Measurements from ENCODE around the gene SLC9A8.

SLC9A8 gene

DNA sequence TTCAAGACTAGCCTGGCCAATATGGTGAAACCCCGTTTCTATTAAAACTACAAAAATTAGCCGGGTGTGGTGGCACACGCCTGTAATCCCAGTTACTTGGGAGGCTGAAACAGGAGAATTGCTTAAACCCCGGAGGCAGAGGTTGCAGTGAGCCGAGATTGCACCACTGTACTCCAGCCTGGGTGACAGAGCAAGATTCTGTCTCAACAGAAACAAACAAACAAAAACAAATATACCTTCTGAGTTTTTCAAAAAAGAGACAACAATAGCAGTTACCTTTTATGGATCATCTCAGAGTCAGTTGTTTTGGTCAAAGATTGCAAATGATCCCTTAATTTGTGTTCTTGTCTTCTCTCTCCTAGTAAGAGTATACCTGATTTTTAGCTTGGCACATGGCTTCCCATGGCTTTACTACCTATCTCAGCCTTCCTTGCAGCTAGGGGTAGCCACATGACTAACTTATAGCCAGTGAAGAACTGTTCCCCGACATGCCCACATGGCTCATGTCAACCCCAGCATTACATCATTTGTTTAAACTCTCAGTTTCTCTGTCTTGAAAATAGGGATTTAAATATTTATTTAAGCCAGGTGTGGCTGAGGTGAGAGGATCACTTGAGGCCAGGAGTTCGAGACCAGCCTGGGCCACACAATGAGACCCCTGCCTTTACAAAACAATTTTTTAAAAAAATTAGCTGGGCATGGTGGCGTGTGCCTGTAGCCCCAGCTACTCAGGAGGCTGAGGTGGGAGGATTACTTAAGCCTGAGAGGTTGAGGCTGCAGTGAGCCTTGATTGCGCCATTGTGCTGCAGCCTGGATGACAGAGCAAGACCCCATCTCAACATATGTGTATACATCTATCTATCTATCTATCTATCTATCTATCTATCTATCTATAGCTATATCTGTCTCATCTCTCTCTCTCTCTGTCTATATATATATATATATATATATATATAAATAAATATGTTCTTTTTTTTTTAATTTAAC lies 25.0 kb upstream of the SLC9A8 start:
- no peak for DNase-seq

DNA sequence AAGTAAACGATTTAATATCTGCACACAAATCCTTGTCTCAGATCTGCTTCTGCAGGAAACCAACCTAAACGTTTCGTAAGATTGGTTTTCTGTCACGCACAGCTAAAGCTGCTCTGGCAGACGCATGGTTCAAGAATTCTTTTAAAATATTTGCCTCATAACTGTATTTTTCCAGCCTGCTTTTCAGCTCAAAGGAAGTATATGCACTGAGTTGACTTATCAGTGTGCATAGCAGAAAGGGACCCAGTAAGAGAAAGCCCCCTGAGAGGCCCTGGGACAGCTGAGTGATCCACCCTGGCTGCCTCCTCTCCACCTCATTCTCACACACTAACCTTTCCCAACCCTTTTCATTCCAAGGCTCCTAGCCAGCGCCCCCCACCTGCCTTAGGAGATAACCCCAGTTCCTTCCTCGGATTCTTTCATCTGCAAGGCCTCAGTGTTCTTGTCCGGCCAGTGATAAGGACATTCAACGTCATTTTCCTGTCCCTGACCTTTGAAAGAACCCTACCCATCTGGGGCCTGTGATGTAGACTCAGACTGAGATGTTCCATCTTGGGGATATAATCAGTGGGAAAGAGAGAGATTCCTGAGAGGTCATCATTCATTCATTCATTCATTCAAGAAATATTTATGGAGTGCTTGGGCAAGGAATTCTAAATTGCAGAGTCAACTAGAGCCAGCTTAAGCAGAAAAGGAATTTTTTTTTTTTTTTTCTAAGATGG lies 22.4 kb upstream of the SLC9A8 start:
- no peak for DNase-seq

DNA sequence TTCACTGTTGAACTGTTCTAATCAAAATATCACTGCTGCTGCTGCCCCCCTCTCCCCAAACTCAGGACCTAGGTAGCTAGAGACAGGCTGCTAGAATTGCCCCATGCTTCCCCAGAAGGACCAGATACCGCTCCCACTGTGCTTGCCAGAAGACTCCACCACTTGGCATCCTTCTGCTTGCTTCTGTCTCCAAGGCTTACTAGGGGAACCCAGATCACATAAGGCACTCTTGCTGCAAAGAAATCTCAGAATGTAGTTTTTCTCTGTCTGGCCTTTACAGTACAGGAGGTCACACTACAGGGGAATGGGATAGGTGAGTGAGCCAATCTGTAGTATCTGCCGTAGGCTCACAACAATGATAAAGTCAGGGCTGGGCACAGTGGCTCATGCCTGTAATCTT lies 21.5 kb upstream of the SLC9A8 start:
- DNase-seq: no peak

DNA sequence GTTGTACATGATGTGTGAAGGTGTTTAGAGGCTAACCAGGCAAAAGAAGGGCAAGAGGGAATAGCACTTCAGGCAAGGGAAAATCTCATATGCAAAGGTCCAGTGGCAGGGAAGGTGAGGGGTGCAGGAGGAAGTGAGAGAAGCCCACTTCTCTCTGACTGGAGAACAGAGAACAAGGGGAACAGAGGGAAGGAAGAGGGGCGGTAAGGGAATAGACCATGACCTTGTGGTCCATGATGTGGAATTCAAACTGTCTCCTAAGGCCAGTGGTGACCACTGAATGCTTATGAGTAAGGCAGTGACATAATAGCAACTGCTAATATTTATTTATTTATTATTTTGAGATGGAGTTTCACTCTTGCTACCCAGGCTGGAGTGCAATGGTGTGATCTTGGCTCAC lies 20.6 kb upstream of the SLC9A8 start:
- no peak for DNase-seq

DNA sequence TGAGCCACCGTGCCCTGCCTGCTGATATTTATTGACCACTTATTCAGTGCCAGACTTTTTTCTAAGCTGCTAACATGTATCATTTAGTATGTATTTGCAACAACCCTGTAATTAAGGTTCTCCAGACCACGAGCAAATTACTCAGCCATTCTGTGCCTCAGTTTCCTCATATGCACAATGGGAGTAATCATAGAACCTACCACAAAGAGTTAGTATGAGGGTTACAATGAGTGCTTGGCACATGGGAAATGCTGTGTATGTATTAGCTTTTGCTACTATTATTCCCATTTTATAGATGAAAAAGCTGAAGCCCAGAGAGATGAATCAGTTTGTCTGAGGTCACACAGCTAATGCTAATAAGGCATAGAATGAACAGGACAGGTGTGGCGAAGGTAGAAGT lies 20.0 kb upstream of the SLC9A8 start:
- no peak for DNase-seq

DNA sequence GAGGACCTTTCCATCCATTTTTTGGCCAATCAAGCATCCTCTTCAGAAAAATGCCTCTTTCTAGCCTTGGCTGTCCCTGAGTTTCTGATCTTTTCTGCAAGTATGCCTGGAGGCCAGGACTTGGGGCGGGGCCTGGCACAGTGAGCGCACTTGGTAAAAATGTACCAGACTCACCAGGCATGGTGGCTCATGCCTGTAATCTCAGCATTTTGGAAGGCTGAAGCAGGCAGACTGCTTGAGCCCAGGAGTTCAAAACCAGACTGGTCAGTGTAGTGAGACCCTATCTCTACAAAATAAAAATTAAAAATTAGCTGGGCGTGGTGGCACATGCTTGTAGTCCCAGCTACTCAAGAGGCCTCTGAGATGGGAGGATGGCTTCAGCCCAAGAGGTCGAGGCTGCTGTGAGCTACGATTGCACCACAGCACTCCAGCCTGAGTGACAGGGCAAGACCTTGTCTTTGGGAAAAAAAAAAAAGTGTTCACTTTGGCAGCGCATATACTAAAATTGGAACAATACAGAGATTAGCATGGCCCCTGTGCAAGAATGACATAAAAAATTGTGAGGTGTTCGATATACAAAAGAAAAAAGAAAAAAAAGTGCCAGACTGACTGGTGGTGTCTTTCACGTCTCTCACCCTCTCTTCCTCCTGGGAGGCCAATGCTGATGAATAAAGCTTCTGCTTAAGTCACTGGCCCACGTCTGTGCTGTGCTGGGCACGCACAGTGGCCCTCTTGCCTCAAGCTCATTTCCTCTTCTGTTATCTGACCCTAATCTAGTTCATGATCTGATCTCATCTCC lies 18.1 kb upstream of the SLC9A8 start:
- peak; percentile 30 to 67 for DNase-seq

DNA sequence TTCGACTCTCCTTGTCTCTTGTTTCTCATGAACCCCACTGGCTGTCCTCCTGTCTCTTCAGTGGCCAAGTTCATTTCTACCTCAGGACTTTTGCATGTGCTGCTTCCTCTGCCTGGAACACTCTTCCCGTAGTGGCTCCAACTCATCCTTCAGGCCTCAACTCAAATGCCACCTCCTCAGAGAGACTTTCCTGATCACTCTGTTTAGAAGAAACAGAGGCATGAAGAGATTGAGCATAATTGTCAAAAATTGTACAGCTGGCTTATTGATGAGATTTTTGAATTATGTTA lies 17.5 kb upstream of the SLC9A8 start:
- no peak for DNase-seq

DNA sequence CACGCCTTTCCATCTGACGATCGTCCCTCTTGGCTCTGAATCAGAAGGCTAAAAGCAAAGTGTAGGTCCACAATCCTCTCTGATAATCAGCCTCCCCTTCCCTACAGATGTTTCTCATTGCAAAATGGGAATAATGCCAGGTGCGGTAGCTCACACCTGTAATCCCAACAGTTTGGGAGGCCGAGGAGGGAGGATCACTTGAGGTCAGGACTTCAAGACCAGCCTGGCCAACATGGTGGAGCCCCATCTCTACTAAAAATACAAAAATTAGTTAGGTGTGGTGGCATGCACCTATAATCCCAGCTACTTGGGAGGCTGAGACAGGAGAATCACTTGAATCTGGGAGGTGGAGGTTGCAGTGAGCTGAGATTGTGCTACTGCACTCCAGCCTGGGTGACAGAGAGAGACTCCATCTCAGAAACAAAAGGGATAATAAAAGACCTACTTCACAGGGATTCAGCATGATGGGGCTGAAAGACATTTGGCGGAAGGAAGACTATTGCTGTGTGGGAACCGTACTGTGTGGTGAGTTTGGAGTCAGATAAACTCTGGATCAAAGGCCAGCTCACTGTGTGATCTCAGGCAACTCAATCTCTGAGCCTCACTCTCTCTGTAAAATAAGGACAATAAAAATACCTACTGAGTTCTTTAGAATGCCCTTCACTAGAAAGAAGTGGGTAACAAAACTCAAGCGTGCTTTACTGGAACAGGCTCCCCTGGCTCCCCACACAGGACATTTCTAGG lies 15.9 kb upstream of the SLC9A8 start:
- DNase-seq: no peak

DNA sequence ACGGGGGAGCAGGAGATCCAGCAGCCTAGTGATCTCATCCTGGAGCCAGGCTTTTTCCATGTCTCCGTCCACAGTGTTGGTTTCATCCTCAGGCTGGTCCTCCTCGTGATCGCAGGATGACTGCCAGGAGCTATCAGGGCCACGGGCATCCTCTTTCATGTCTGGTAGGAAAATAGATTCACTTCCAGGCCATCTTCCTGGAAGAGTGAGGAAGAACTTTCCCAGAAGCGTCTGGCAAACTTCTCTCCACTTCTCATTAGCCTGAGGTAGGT lies 15.3 kb upstream of the SLC9A8 start:
- DNase-seq: no peak

DNA sequence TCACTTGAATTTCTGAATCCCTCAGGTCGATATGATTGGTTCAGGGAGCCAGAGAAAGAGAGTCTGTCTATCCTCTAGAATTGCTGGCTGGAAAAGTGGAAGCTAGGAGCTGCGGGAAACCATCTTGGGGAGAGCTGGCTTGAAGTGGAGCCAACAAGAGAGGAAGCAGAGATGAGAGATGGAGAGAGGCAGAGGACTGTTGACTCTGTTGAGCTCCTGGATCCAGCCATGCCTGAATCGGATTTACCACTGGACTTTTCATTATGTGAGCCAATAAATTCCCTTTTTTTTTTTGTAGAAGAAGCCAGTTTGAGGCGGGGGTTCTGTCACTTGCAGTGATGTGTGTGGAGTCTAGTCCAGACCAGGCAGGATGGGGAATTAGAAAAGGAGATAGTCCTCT lies 13.9 kb upstream of the SLC9A8 start:
- DNase-seq: no peak

DNA sequence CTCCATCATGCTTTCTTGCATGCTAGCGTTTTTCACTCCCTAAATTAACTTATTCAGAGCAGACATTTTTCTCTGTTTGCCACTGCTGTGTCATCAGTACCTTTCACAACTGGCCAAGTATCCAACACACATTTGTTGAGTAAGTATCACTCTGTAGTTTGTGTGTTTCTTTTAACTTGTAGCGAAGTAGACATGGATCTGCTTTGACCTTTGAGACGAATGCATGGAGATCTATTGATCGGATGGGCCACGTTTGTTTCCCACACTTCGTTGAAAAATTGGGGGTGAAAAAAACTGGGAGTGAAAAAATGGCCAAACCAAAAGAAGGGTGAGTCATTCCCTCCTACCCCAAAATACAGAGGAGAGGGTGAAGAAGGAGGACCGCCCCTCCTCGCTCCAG lies 12.9 kb upstream of the SLC9A8 start:
- no peak for DNase-seq

DNA sequence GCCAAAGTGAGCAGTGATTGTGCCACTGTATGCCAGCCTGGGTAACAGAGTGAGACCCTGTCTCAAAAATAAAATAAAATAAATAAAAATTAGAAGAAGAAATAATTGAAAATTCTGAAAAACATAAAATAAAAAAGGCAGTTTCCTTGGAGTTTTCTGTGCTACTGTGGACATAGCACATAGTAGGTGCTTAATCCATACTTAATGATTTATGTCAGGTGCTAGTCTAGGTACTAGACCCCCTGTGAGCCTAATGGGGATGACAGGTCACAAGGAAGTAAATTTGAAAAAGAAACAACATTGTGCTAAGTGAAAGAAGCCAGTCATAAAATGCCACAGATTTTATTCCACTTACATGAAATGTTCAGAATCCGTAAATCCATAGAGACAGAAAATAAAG lies 9.2 kb upstream of the SLC9A8 start:
- no peak for DNase-seq

DNA sequence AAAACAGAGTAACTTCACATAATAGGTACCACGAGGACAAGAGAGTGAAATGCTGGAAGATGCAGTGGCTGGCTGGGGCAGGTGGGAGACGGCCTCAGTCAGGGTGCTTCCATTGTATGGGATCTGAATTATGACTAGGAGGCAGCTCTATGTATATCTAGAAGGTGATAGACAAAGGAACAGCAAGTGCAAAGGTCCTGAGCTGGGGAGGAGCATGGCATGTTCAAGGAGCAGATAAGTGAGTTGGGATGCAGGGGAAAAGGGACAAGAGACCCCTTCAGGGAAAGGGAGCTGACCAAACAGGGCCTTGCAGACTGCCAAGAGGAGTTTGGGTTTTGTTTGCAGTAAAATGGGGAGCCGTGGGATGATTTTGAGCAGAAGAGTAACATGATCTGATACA lies 8.3 kb upstream of the SLC9A8 start:
- DNase-seq: no peak

DNA sequence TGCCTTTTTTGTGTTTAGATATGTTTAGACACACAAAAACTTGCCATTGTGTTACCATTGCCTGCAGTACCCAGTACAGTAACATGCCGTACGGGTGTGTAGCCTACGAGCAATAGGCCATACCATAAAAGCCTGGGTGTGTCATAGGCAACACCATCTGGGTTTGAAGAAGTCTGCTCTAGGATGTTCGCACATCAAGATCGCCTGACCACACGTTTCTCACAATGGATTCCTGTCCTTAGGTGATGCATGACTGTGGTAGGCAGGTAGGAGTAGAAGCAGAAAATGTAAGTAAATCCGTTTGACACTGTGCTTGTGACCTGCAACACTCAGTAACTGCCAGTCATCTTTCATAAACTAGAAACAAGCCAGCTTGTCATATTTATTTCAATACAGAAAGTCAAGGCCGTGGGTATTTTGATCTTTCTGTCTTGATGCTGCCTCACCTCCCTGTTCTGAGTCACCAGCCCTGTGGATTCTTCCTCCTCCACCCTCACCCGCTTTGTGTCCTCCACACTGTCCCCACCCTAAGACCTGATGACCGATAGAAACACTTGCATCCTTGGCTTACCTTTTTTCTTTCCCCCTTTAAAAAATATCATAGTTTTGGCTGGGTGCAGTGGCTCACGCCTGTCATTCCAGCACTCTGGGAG lies 7.3 kb upstream of the SLC9A8 start:
- DNase-seq: peak in 1 of 2 donors; percentile 39

DNA sequence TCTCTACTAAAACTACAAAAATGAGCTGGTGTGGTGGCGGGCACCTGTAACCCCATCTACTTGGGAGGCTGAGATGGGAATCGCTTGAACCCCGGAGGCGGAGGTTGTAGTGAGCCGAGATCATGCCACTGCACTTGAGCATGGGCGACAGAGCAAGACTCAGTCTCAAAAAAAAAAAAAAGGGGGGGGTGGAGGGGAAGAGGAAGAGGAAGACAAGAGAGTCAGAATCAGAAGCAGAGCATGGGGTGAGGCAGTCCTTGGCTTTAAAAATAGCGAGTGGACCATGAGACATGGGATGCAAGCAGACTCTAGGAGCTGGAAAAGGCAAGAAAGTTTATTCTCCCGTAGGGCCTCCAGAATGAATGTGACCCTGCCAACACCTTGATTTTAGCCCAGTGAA lies 3.9 kb upstream of the SLC9A8 start:
- DNase-seq: no peak

DNA sequence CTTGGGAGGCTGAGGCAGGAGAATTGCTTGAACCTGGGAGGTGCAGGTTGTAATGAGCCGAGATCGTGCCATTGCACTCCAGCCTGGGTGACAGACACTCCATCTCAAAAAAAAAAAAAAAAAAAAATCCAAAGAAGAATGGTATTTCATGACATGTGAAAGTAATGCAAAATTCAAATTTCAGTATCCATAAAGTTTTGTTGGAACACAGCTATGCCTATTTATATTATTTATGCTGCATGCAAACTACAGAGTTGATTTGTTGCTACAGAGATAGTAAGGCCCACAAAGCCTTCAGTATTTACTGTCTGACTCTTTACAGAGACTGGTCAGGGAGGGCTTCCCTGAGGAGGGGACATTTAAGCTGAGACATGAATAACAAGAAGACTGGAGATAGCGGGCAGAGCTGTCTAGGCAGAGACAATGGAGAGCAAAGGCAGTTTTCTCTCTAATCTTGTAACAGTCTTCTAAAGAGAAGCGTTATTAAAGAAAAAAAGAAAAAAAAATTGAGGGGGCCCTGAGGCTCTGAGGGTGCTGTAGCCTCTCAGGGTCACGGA lies 2.7 kb upstream of the SLC9A8 start:
- no peak for DNase-seq

DNA sequence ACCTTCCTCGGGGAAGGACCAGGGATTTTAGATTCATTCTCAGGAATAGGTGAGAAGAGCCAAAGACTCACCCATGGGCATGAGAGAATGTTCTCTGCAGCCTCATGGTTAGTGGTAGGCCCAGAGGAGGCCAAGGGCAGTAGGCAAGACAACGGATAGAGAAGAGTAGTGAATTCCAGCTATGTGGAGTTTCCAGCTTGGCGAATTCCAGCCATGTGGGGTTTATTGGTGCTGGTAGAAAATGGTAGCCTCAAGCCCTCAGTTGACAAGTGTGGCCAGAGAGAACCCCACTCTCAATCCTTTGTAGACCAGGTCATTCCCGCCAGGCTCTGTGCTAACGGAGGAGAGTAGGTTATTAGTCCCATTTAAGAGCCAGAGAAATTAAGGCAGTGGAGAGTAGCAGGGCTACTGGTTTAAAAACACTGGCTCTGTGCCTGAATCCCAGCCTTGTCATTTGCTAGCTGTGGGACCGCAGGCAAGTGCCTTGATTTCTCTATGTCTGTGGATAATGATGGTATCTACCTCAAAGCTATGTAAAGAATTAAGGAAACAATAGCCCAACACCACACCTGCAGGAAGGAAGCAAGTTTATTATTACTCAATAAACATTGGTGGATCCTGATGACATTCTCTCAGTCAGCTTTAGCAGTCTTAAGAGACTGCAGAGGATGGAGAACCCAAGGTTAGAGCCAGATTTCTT lies 2.0 kb upstream of the SLC9A8 start:
- DNase-seq: no peak

DNA sequence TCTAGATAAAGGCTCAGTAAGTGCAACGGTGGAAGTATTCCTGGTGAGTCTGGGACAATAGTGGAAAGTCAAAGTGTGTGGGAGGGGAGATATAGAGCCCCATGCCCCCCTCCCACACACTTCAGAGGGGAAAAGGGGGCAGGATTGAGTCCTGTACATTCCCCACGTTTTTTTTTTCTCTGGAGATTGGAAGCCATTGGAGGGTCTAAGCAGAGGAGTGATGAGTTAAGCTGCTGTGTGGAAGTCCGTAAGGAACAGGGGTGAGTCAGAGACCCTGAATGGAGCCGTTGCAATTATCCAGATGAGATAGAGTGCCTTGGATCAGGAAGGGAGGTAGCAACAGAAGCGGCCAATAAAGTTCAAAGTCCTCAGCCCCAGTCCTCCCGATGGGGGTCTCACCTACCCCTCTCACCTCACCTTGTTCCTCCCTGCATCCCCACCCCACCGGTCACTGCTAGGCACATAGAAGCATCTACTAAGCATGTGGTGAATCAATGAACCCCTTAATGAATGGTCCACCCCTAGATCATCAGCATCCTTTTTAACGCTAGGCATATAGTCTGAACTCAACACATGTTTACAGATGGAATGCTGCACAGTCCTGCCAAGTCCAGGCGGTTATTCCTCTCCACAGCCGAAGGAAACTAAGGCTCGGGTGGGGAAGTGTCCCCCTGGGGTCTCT lies 662 bp upstream of the SLC9A8 start:
- DNase-seq: no peak

DNA sequence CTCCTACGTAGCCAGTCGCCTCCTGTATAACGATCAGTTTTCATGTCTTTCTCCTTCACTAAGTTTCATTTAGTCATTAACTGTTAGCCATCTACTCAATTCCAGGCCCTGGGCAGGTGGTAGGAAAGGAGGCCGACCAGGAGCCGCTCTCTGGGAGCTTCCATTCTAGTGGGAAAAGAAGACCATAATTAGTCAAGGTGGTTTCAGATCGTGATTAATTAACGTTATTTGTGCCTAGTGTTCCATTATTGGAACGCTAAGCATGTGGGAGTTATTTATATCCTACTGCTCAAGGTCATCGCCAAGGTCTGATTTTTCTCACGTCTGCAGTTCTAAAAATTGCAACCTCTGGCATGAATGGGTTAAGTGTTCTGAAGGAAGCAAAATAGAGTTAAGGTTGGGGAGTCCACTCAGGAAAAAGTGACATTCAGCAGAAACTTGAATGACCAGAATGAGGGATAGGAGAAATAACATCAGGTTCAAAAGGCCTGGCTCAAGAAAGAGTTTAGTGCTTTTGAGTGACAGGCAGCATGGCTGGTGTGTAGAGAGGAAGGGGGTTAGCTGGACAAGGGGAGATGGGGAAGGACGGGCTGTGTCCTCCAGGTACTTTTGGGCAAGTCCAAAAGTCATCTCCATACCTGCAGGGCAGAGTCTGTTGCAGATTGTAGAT lies 812 bp downstream of the SLC9A8 start:
- DNase-seq: no peak

DNA sequence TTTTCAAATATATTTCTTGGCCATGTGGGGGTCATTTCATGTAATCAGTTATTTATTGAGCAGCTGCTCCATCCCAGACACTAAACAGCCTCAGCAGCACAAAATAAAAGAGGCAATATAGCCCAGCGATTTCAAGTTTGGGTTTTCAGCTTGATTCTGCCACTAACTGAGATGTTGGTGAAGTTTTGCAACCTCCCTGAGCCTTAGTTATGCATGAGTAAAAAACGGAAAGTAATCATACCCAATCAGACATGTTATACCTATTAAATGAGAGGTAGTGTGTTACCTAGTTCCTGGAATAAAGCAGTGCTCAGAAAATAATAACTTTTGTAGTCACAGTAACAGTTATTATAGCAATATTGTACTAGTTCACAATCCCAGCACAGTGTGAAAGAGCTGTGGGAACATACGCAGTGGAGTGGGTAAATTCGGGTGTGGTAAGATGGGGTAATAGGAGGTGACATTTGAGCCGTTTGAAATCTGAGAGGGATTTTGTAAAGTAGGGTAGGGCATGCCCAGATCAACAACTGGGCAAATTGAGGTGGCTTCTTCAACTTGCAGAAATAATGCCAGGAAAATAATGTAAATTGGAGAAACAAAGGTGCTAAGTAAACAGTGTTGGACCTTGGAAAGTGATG lies 1.5 kb downstream of the SLC9A8 start:
- no peak for DNase-seq

All from CD4-positive, alpha-beta T cell treated with Interleukin-4 for 1 hour (primary cell).